Bronchial epithelial cell (primary cell): Measurements from ENCODE around the gene PDHB. TPM values are rescaled to one million over a fixed set of nuclear protein-coding genes. Genes with fewer than 3 reads are reported as not detected.
A peak's percentile ranks its signal among the peaks of the same experiment; 100 is the strongest.
"Not testable (repeated sequence)": the region's sequence is repeated elsewhere in the genome, so short reads cannot be mapped to it uniquely, and the experiment has no call there.

Experiments
- DNase-seq: peaks from one replicate; pipeline ENCODE4 v3.0.0-alpha.2; 2010; ENCODE audit warnings: low read depth
- FAIRE-seq: peaks from 2 replicates; lab custom pipeline; 2011; peaks lifted over from hg19 to GRCh38; lab: Jason Lieb, UNC
- H3K27me3 ChIP-seq: 2 replicates; pipeline ENCODE4 v1.5.1; 2011; ENCODE audit warnings: low read length; ENCODE audit not compliant: control insufficient read depth, insufficient read depth
- H3K36me3 ChIP-seq: 2 replicates; pipeline ENCODE4 v1.5.1; 2011; ENCODE audit warnings: low read length; ENCODE audit not compliant: control insufficient read depth, insufficient read depth
- H3K4me3 ChIP-seq: 2 replicates; pipeline ENCODE4 v1.5.1; 2011; ENCODE audit warnings: mild to moderate bottlenecking, low read depth, low read length, control low read depth
- CTCF ChIP-seq: IDR thresholded peaks from 2 replicates; pipeline ENCODE4 v1.5.1; 2011; ENCODE audit warnings: mild to moderate bottlenecking, moderate library complexity, low read length, control low read depth, inconsistent platforms; ENCODE audit not compliant: insufficient read depth, severe bottlenecking
- total RNA-seq: library from RNA; depleted of rRNA; stranded (reverse); fragments of >200 nt; gene quantifications from 2 replicates; pipeline ENCODE4 v1.2.1, GENCODE V29; 2014

PDHB gene
- total RNA-seq, 1 donor from 2014 or later: 32.4 TPM

GRCh38 chr3:58459160-58459559, 25.5 kb upstream of the PDHB start:
- DNase-seq: peak; percentile 61
- no peak overlapping the region for H3K4me3 ChIP-seq
- FAIRE-seq: no peak
- no peaks in the 10 kb centered on the region for H3K27me3 ChIP-seq
- no peak for TF ChIP-seq CTCF
- no peaks in the 10 kb centered on the region for H3K36me3 ChIP-seq

- Histone ChIP-seq H3K4me3 (no peak overlapping the region), H3K36me3 (no peaks in the 10 kb centered on the region), H3K27me3 (no peaks in the 10 kb centered on the region)
- DNase-seq: no peak
- FAIRE-seq: no peak
- TF ChIP-seq CTCF: no peak
Observed at GRCh38 chr3:58452176-58452575, 18.5 kb upstream of the PDHB start.

GRCh38 chr3:58441514-58442450, 8.2 kb upstream of the PDHB start:
- H3K4me3 ChIP-seq: no peak overlapping the region
- TF ChIP-seq CTCF: no peak
- no peaks in the 10 kb centered on the region for H3K36me3 ChIP-seq
- FAIRE-seq (no peak), DNase-seq (no peak)
- H3K27me3 ChIP-seq: no peaks in the 10 kb centered on the region

- not testable (repeated sequence) for DNase-seq, H3K4me3 ChIP-seq, H3K27me3 ChIP-seq, H3K36me3 ChIP-seq, FAIRE-seq
Observed at GRCh38 chr3:58440996-58441355, 7.3 kb upstream of the PDHB start.

- not testable (repeated sequence) for DNase-seq, H3K27me3 ChIP-seq, FAIRE-seq, H3K36me3 ChIP-seq, H3K4me3 ChIP-seq
Observed at GRCh38 chr3:58437276-58437675, 3.6 kb upstream of the PDHB start.

- no peak for TF ChIP-seq CTCF
- DNase-seq (peak; percentile 54), FAIRE-seq (no peak)
- no peak overlapping the region for H3K4me3 ChIP-seq
- peaks cover 4% of the 10 kb centered on the region for H3K36me3 ChIP-seq
- H3K27me3 ChIP-seq: no peaks in the 10 kb centered on the region
Observed at GRCh38 chr3:58434990-58435389, 1.4 kb upstream of the PDHB start.
